HG02763 (cell line): ENCODE measurements around the gene CTSH.
"Not testable (repeated sequence)": the region's sequence is repeated elsewhere in the genome, so short reads cannot be mapped to it uniquely, and the experiment has no call there.

Experiments
- ATAC-seq: cut with Tn5 transposase; IDR thresholded peaks from one replicate; pipeline ENCODE4 v1.9.1; 2021; ENCODE audit warnings: mild to moderate bottlenecking, moderate library complexity; ENCODE audit not compliant: unreplicated experiment

The CTSH gene

DNA sequence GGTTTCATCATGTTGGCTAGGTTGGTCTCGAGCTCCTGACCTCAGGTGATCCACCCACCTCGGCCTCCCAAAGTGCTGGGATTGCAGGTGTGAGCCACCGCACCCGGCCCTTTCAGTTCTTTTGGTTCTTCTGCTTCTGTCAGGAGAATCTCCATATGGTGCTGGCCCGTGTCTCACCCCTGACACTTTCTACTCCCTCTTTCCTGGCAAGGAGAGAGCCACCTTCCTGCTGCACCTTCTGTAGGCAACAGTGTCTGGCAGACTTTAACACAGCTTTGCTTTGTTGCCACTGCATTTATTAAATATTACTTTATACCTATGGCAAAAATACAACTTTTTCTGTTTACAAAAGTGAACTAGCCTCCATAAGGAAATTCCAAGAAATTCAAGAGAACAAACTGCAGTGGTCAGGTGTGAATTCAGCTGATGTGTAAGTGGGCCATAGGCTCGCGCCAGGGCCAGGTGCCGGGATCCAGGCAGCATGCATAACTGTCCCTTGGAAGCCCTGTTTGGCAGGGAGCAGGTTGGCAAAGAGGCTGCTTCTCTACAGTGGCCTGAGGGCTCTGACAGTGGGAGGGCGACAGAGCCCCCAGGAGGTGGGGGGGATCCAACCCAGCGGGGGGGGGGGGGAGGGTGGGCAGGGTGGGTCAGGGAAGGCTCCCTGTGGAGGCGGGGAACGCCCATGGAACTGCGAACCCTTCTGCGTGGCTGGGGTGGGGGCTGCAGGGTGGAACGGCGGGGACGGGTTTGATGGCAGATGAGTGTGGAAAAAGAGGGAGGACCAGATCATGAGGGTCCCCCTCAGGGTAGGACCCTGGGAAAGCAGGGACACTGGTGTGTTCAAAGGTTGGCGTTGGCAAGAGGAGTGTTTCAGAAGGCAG, 21.1 kb downstream of the CTSH start:
- no peak for ATAC-seq

DNA sequence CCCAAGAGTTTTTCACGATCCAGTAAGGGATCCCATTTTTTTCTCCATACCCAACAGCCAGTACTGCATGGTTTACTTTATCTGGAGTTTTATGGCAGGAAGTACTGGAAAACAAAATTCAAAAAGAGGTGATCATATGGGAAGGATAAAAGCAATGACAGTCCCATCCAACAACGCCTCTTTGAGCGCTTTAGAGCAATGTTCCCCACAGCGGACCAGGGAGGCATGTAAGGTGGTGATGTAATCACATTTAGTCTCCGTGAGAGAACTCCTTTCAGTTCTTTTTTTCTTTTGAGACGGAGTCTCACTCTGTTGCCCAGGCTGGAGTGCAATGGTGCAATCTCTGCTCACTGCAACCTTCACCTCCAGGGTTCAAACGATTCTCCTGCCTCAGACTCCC, 21.8 kb downstream of the CTSH start:
- ATAC-seq: no peak

DNA sequence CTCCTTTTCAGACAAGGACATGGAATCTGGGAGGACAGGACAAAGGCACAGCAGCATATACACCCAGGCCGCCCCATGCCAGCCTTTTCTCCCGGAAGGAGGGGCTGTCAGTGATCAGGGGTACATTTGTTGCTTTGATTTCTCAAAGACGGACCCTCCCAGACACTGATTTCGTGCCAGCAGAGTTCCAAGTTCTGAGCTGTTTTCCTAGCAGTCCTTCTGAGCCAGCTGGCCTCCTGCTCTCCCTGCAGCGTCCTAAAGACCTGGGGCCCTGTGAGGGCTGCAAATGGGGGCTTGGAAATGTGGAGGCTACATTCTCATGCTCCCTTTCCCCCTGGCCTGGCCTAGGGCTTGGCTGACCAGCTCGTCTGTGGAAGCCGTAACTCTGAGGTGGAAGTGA, 22.3 kb downstream of the CTSH start:
- ATAC-seq: no peak

DNA sequence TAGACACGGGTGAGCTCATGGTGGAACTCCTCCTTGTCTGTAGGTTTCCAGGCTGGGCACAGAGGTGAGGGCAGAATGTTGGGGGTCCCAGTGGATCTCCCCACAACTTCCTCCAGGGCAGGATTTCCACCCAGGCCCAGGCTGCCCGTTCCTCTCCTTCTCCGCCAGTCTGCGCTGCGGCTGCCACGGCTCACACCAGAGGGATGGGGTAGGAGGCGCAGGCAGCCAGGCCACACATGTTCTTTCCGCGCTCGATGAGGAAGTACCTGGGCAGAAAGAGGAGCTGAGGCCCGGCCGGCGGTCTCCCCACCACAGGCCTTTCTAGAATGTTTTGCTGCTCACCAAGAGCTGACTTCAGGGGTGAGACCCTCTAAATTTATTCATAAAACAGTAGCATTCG, 22.9 kb downstream of the CTSH start:
- ATAC-seq: no peak

DNA sequence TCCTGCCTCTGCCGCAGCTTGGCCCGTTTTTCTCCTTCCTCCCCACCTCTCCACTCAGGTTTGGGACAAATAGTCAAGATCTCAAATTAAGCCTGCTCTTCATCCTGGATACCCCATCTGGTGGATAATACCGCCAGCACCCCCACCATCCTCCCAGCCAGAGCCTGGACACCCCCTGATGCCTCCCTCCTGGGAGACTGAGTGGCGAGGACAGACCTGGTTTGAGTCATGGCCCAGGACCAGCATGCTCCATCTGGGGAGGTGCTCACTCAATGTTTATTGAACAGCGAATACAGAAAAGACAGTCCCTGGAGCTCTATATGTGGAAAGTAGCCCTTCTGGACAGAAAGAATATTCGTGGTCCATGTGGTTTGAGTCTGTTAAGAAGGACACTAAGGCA, 23.3 kb downstream of the CTSH start:
- ATAC-seq: no peak

DNA sequence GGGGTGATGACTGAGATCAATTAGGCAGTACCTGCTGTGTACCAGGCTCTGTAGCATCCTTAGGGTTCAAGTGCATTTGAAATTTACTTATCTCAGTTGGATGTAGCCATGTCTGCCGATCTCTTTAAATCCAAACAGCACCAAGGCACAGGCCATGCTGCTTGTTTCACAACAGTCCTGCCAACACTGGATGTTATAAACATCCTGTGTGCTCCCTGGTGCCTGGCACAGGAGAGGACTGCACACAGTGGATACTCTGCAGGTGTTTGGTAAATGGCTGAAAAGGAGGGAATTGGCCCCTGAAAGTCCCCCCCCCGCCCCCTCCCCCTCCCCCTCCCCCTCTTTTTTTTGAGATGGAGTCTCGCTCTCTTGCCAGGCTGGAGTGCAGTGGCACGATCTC, 27.0 kb downstream of the CTSH start:
- ATAC-seq: no peak

DNA sequence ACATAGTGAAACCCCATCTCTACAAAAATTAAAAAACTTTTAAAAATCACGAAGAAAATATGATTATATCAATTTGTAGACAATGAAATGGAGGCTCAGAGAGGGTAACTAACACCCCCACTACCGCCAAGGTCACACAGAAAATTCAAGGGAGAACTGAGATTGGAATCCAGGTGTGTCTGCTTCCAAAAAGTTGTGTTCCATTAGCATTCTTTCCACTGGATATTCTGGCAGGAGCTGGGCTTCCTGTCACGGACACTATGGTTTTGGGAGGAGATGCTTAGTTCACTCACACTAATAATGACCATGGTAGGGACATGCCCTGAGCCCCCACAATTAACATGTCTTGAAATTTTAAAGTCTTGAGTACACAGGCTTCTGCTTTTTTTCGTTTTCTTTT, 28.8 kb downstream of the CTSH start:
- no peak for ATAC-seq

DNA sequence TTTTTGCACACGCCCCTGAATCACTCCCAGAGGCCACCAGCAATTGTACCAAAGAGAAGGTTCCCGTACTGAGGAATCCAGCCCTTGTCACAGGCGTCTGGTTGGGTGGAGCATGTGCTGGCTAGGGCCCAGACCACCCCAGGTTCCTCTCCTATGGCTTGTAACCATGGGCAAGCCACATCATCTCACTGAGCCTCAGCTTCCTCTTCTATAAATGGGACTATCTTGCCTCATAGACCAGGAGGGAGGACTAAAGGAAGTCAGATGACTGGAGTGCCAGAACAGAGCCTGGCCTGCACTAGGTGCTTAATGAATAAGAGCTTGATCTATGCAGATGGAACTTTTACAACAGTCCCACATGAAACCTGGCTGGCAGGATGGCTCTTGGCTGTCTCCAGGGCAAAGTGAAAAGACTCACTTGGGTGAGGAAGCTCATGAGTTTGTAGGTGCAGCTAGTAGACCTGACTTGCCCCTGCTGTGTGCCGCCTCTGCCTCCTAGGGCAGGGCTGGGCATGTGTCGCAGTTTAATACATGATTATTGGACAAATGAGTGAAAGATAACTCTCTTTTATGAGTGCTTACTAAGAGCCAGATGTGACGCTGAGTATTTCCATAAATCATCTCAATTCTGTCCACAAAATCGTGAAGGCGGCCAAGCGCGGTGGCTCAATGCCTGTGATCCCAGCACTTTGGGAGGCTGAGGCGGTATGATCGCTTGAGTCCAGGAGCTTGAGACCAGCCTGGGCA, 29.3 kb downstream of the CTSH start:
- no peak for ATAC-seq

DNA sequence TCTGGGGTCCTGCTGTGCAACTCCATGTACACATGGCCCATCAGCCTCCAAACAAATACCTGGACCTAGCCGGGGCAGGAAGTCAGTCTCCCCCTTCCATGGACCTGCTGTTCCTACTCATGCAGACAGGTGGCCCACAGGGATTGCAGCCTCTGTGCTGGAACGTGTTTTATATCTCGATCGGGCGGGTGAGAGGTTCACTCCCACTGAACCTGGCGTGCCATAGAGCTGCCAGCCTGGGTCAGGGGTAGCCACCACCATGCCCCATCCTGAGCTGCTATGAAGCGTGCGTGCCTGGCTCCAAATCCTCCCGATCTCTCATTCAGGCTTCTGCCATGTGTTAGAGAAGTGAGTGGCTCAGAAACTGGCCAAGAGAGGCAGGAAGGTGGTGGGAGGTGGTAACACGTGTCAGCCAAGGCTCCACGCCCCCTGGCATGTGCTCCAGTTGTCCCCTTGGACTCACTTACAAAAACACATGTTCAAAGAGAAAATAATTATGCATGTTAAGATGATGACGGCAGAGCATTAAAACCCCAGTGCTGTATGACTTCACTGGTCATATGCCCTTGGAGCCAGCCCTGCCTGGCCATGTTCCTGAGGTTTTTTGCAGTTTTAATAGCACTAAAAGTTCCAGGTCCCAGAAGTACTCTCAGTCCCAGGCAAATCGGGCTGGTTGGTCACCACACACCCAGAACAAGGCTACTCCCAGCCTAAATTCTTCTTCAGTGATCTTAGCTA, 30.6 kb downstream of the CTSH start:
- ATAC-seq: no peak

DNA sequence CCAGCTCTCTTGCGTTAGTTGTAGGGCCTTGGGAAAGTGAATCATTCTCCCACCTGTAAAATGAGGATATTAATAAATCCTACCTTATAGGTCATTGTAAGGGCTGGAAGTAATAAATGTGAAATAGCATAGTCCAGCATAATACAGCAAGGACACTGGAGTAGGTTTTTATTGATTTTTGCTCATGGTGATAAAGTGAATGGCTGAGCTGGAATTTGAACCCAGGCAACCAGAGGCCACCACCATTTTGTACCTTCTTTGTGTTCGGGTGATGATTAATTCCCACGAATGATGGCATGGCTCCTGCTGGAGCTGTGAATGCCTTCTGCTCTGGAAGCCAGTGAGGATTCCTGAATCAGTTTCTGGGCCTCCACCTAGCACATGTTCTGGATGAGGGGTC, 31.8 kb downstream of the CTSH start:
- ATAC-seq: no peak

DNA sequence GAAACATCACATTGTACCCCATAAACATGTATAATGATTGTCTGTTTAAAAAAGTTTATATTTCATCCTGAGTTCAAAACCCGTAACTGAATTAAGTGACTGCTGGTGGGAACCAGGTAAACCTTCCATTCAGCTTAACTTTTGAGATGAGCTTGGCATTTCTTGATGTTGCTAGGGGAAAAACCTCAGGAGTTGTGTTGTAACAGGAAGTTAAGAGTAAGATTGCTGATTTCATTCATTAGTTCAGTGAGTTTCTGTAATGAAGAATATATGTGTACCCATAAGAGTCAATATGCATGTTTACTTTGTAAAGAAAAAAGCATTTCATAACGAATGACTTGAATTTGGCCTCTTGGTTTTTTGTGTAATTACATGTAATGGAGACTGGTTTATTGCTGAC, 32.5 kb downstream of the CTSH start:
- no peak for ATAC-seq

DNA sequence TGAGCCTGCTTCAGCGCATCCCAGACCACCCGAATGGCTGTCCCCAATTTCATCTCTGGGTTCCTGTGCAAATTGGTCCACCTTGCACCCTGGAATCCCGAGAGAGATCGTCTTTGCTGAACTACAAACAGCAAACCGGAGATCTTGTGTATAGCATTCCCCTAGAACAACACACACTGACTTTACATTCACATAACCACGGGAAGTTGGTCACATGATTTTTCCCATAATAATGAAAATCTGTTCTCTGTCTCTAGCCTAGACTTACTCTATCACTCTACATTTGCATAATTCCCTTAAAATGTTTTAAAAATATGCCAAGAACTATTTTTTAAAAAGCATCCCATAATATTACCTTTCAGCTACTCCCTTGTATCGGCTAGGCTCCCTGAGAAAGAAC, 34.6 kb downstream of the CTSH start:
- ATAC-seq: no peak

DNA sequence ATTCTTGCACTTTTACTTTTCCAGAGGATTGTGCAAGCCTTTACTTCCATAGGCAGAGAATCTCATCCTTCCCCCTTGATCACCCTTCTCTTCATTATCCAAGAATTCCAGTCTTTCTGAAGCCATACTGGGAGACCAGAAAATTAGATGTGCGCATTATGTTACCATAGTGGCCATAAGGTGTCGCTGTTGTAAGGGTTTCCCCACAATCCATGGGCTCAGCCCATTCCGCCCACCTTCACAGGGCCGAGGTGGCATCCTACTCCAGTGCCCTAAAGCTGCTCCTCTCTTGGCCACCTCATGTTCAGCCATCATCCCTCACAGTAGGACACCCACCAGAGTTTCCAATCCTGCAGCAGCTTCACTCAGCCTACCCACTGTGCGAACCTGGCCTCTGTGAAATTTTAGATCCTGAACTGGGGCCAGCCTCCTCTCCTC, 35.0 kb downstream of the CTSH start:
- ATAC-seq: no peak

DNA sequence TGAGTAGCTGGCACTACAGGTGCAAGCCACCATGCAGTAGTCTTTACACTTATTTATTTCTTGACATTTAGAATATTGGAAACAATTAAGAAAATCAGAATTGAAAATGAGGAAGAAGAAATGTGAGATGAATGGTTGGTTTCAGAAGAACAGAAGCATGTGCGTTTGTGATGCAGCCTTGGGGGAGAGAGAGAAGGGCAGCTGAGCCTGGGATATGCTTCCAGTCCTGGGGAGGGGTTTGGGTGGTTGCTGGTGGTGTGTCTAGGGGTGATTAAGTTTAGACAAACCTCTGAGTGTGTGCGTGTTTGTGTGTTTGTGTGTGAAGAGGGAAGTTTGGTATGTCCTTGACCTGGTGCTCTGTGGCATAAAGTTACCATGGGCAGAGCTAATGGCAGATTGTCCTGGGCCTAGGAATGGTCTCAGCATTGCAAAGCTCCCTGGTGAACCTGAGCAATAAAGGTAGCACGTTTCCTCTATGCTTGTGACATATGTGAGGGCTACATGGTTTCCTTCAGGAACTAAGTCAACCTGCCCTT, 35.6 kb downstream of the CTSH start:
- no peak for ATAC-seq

DNA sequence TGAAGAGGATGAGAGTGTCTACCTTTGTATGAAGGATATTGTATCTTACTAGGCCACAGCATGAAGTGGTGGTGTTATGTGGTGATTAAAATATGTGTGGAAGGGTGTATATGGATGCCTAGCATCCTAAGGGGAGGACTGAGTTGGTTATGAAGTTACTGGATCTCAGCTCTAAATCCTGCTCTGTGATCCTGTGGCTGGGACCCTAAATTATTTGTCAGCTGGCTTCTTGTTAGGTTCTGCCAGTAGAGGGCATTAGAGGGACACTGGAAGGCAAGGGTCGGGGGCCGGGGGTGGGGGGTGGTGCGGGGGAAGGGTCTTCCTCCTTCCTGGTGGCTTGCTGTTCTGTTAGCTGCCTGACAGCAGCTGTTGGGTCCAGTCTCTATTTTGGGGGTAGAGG, 37.3 kb downstream of the CTSH start:
- ATAC-seq: no peak

DNA sequence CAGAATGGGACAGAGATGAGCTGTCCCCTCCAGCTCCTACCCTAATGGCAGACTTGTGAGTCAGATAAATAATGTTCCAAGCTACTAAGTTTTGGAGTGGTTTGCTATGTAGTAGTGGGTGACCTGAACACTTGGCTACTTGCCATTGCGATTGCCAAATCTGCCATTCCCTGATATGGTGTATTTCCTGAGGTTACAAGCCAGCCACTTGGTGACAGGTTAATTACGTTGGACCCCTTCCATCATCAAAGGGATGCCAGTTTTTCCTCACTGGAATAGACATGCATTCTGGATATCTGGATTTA, 38.6 kb downstream of the CTSH start:
- ATAC-seq: no peak

DNA sequence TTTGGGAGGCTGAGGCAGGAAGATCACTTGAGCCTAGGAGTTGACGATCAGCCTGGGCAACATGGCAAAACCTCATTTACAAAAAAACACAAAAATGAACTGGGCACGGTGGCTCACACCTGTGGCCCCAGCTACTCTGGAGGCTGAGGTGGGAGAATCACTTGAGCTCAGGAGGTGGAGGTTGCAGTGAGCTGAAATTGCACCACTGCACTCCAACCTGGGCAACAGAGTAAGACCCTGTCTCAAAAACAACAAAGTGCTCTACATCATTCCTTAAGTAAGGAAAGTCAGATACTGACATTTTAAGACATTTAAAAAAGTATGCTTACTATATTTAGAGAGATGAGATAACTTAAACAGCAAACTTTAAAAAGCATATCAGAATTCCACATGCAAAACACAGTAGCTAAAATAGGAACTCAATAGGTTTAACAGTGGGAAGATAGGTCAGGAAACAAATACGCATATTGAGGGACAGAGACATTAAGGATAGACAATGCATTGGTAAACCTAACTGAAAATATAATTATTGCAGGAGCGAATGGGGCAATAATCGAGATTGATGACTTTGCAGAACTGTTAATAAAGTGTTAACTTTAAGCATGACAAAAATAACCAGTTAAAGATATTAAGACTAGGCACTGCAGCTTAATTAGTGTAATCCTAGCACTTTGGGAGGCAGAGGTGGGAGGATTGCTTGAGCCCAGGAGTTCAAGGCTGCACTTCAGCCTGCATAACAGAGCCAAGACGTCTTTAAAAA, 40.1 kb downstream of the CTSH start:
- ATAC-seq: no peak

DNA sequence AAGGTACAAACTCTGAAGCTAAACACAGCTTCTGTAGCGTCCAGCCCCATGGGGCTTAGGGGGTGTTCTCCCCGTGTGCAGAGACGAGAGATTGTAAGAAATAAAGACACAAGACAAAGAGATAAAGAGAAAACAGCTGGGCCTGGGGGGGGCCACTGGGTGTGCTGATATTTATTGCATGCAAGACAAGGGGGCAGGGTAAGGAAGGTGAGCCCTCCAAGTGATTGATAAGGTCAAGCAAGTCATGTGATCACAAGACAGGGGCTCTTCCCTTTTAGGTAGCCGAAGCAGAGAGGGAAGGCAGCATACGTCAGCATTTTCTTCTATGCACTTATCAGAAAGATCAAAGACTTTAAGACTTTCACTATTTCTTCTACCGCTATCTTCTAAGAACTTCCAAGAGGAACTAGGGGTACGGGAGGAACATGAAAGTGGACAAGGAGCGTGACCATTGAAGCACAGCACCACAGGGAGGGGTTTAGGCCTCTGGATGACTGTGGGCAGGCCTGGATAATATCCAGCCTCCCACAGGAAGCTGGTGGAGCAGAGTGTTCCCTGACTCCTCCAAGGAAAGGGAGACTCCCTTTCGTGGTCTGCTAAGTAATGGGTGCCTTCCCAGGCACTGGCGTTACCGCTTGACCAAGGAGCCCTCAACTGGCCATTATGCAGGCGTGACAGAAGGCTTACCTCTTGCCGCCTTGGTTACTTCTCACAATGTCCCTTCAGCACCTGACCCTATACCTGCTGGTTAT, 42.4 kb downstream of the CTSH start:
- ATAC-seq: not testable (repeated sequence)

DNA sequence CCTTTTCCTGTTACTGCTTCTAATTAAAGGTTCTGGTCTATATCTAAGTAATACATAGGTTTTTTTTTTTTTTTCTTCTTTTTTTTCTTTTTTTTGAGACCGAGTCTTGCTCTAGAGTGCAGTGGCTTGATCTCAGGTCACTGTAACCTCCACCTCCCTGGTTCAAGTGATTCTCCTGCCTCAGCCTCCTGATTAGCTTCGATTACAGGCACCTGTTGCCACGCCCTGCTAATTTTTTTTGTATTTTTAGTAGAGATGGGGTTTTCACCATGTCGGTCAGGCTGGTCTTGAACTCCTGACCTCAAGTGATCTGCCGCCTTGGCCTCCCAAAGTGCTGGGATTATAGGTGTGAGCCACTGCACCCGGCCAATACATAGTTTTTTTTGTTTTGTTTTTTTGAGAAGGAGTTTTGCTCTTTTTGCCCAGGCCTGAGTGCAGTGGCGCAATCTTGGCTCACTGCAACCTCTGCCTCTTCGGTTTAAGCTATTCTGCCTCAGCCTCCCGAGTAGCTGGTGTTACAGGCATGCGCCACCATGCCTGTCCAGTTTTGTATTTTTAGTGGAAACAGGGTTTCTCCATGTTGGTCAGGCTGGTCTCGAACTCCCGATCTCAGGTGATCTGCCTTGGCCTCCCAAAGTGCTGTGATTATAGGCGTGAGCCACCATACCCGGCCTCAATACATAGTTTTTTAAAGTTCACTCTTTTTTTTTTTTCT, 43.9 kb downstream of the CTSH start:
- ATAC-seq: not testable (repeated sequence)
